GM12875 (cell line): Measurements from ENCODE around the gene NME7.

Experiments
- H3K4me3 ChIP-seq: one replicate; pipeline ENCODE4 v1.5.1; 2011; ENCODE audit warnings: low read depth, low read length, control low read depth
- CTCF ChIP-seq: IDR thresholded peaks from 2 replicates; pipeline ENCODE4 v1.5.1; 2011; ENCODE audit warnings: low read depth, mild to moderate bottlenecking, control low read depth, inconsistent platforms, low read length, moderate library complexity, borderline replicate concordance; ENCODE audit not compliant: insufficient read depth

Gene NME7

GRCh38 chr1:169160845-169161495, 206.6 kb downstream of the NME7 start:
- no peak for TF ChIP-seq CTCF
- H3K4me3 ChIP-seq, result no peak overlapping the region

GRCh38 chr1:169156580-169156979, 211.0 kb downstream of the NME7 start:
- no peak for TF ChIP-seq CTCF
- H3K4me3 ChIP-seq, result no peak overlapping the region

- no peak overlapping the region for H3K4me3 ChIP-seq
- no peak for TF ChIP-seq CTCF
Measured at GRCh38 chr1:169155675-169156074, 211.9 kb downstream of the NME7 start.

GRCh38 chr1:169151338-169151837, 216.2 kb downstream of the NME7 start:
- TF ChIP-seq CTCF, result no peak
- no peak overlapping the region for H3K4me3 ChIP-seq

GRCh38 chr1:169150641-169151337, 216.8 kb downstream of the NME7 start:
- H3K4me3 ChIP-seq, result no peak overlapping the region
- TF ChIP-seq CTCF, result no peak

- no peak overlapping the region for H3K4me3 ChIP-seq
- no peak for TF ChIP-seq CTCF
Measured at GRCh38 chr1:169149555-169150286, 217.9 kb downstream of the NME7 start.
